SH-SY5Y (cell line): Measurements from ENCODE around the gene GUCY2F.

ENCODE experiments used
- GATA2 ChIP-seq: IDR thresholded peaks from 2 replicates; pipeline ENCODE4 v1.6.1; 2011; ENCODE audit warnings: mild to moderate bottlenecking, low read depth, low read length
- GATA3 ChIP-seq: IDR thresholded peaks from 2 replicates; pipeline ENCODE4 v1.6.1; 2011; ENCODE audit warnings: low read depth, mild to moderate bottlenecking, low read length, moderate library complexity

GRCh38 chrX:109464231-109464630 is 17.7 kb downstream of the GUCY2F start:
- TF ChIP-seq GATA3 (no peak), GATA2 (no peak)
